HUDEP-2 (cell line): ENCODE measurements around the gene VPS50.

Experiments used
- DNase-seq, 76 experiments: peaks; one replicate each; lab custom pipeline; 2025; ENCODE audit not compliant: unreplicated experiment in 76 of 76; lab: John Stamatoyannopoulos, UW

VPS50 gene

DNA sequence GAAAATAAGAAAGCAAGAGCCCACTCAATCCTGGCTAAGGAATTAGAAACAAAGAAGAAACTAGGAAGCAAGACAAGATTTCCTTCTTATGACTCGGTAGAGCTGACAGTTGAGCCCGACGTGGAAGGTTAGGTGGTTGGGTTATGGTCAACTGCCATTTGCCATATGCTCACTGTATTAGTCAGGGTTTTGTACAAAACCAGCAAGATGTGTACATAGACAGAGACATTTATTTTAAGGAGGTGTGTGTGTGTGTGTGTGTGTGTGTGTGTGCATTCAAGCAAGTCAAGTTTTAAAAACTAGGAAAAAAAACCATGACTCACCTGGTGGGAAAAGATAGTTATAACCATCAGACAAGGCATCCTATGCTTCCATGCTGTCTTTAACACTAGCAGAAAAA is 158.5 kb downstream of the VPS50 start:
- DNase-seq: no peak

DNA sequence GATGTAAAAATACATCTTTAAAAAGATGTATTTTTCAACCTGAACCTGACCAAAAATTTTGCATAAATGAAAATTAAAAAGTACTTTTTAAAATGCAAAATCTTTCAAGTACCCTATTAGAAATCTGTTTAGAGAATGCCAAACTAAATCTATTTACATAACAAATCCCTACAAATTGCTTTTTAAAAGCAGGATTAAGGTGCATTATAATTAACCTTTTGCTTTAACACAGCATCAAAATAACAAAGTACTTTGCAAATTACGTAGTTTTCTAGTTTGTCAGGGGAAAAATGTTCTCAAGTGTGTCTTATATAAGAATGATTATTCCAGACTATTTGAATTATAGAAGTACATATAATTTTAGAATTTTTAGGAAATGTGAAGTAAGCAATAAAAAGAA is 160.8 kb downstream of the VPS50 start:
- DNase-seq: no peak

DNA sequence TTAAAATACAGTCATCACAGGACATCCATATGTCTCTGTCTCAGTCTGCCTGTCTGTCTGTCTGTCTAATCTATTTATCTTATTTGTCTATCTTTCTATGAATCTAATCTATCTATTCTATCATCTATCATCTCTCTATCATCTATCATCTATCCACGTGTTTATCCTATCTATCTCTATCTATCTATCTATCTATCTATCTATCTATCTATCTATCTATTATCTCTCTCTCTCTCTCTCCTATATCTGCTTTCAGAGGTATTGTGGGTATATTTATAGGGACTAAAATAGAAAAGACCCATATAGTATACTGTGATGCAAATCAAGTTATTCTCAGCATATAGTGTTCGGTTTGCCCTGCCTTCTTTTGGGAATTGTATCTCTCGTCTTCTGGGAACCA is 167.5 kb downstream of the VPS50 start:
- no peak for DNase-seq

DNA sequence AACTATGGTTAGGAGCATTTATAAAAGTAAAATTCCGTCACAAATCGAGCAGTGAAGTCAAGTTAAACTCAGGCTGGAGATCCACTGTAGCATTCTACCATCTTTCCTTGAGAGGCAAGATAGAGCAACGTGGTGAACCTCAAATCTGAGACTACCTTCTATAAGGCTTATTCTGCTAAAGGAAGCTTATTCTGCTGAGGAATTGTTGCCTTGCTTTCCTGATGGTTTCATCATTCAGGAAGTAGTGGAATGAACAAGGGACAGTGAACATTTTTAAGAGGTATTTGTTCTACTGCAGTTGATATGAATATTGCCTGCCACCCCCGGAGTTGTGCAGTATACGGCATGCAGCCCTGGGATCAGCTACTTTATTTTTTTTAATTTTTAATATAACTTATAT is 170.8 kb downstream of the VPS50 start:
- no peak for DNase-seq

DNA sequence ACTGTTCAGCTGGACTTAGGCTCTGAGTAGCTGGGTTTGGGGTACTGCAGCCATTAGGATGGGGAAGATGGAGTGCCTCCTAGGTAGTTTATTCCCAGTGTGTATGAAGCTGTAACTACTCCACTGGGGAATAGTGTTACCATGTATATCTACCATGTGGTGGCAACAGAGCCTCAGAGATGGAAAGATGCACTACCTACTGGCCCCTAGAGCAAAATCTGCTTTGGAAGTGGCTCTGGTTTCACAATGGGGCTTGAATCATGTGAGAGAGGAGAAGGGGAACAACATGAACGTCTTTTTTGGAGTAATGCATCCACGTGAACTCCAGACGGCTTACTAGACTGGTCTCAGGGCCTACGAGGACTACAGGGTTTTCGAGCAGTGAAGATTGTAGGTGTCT is 175.1 kb downstream of the VPS50 start:
- no peak for DNase-seq

DNA sequence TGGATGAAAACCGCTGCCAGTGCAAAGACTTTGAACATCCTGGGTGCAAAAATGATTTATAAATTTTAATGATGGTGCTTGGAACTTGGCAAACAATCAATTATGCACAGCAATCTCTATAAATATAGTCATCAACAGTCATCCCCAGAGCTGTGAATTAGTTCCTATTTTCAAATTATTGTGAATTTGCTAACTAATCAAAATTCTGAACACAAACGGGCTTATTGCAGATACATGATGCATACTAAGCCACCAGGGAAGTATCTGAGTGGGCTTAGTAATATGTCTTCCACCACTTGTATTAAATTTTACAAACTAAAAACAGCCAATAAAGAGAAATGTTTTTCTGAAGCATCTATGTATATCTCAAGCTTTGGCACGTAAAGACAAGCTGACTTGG is 177.2 kb downstream of the VPS50 start:
- DNase-seq: no peak
